GM19238 (cell line): Measurements from ENCODE around the gene ASPSCR1.

Experiments used
- DNase-seq: peaks from one replicate; pipeline ENCODE4 v3.0.0; 2011; ENCODE audit warnings: low spot score; ENCODE audit not compliant: insufficient read length

ASPSCR1 gene, protein sequence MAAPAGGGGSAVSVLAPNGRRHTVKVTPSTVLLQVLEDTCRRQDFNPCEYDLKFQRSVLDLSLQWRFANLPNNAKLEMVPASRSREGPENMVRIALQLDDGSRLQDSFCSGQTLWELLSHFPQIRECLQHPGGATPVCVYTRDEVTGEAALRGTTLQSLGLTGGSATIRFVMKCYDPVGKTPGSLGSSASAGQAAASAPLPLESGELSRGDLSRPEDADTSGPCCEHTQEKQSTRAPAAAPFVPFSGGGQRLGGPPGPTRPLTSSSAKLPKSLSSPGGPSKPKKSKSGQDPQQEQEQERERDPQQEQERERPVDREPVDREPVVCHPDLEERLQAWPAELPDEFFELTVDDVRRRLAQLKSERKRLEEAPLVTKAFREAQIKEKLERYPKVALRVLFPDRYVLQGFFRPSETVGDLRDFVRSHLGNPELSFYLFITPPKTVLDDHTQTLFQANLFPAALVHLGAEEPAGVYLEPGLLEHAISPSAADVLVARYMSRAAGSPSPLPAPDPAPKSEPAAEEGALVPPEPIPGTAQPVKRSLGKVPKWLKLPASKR

DNA sequence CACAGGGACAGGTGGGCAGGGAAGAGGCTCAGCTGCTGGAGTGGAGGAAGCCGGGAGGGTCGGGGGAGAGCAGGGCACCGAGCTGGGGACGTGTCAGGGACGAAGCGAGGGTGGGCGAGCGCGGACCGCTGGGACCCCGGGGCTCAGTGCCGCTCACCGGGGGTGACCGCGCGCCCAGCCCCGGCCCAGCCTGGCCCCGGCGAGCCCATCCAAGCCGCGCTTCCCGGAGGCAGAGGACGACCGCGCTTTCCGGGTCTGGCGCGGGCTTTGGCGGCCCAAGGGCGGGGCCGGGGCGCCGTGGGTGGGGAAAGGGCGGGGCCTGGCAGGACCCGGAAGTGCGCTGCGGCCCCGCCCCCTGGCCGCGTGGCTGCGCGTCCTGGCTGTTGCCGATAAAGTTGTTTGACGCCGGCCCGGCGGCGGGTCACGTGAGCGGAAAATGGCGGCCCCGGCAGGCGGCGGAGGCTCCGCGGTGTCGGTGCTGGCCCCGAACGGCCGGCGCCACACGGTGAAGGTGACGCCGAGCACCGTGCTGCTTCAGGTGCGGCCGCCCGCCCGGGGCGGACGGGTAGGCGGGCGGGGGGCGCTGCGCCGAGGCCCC is at the start of gene ASPSCR1:
ASPSCR1 (plus strand) TSS at position 419 of the 598 bp plus-strand sequence; CDS start at position 437, 18 bp downstream.
- peak; percentile 91 for DNase-seq

DNA sequence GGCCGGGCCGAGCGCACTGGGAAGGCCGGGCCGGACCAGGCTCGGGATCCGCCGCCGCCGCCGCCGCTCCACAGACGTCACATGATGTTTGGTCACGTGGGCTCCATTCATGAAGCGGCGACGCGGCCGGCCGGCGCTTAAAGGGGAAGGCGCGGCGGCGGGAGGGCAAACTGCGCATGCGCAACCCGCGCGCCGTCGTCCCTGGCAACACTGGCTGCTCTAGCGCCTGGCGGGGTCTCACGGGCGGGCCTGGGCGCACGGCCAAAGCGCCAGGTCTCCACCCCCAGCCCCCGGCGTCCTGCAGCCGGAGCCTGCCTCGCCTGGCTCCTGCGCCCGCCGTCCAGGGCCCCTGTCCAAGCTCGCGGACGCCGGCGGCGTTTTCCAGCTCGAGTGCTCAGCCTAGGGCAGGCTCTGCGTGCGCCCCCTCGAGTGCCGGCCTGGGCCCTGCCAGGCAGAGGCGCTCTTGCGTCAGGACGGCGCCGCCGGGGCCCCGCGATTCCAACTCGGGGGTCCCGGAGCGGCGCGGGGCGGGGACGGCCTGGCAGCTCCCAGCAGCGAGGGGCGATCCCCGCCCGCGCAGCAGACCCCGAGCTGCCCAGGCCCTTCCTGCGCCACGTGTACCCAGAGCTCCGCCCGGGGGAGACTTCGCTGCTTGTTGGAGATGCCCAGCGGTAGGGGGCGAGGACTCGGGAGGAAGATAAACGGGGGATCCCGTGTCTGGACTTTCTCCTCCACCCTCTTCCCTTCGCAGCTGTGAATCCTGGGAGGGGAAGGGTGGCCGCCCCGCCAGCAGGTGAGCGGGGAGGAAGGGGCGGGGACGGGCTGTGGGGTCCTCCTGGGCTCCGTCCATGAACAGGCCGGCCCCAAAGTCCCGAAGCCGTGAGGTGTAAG is 49.5 kb upstream of the ASPSCR1 start, which contains the start of gene MAFG:
MAFG (minus strand) TSS at position 83 of the 891 bp plus-strand sequence. CDS start 4,550 bp downstream, outside the sequence.
- peak; percentile 100 for DNase-seq

DNA sequence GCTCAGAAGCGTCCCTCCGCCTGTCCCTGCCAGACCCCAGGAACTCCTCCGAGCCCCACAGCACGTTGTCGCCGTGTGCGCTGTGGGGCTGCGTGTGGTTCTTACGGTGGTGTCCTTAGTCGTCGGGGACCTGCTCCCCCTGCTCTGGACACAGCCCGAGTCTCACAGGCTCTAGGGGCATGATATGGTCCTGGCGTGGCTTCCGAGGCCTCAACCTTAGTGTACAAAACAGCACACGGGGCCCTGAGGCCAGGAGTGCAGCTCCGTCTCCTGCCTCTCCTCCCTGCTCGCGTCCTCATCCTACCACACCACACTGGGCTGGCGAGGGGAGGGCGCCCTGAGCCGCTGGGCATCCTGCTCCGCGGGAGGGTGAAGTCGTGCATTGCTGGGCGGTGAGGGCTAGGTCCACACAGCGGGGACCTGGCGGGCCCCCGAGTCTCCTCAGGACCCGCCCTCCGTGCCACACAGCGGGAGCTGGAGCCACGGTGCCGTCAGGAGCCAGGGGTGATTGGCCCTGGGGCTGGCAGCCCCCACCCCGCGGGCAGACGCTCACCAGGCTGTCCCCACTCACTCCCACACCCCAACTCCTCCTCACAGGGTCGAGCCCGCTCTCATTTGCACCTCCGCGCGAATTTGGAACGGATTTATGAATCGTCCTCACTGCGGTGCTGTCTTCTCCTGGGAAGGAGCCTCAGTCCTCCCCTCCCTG is 48.7 kb upstream of the ASPSCR1 start:
- DNase-seq = no peak

DNA sequence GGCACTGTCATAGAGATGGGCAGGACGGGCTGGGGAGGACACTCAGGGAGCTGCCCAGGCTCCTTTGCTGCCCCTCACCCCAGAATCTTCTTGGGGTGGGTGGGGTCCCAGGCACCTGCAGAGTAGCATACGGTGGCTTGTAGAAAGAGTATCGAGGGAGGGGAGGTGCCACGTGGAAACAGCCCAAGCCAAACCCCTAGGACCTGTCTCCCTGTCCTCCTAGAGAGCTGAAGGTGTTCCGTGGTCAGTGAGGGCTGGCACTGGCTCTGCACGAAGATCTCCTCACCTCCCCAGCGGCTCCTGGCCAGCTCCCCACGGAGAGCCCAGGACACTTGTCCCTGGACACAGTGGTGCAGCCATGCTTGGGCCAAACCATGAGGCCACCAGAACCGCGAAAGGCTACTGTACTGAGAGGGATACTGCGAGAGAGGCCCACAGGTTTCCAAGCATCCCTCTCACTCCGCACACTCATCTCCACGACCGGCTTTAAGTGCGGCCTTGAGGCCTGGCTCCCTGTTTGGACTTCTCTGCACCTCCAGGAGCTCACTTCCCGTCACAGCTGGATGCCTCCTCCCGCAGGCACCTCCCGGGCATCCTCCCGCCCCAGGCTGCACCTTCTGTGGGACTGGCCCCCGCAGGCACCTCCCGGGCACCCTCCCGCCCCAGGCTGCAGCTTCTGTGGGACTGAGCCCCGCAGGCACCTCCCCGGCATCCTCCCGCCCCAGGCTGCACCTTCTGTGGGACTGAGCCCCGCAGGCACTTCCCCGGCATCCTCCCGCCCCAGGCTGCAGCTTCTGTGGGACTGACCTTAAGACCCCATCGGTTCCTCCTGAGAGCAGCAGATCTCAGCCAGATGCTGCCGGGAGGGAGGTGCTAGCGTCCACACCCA is 47.9 kb upstream of the ASPSCR1 start:
- no peak for DNase-seq

DNA sequence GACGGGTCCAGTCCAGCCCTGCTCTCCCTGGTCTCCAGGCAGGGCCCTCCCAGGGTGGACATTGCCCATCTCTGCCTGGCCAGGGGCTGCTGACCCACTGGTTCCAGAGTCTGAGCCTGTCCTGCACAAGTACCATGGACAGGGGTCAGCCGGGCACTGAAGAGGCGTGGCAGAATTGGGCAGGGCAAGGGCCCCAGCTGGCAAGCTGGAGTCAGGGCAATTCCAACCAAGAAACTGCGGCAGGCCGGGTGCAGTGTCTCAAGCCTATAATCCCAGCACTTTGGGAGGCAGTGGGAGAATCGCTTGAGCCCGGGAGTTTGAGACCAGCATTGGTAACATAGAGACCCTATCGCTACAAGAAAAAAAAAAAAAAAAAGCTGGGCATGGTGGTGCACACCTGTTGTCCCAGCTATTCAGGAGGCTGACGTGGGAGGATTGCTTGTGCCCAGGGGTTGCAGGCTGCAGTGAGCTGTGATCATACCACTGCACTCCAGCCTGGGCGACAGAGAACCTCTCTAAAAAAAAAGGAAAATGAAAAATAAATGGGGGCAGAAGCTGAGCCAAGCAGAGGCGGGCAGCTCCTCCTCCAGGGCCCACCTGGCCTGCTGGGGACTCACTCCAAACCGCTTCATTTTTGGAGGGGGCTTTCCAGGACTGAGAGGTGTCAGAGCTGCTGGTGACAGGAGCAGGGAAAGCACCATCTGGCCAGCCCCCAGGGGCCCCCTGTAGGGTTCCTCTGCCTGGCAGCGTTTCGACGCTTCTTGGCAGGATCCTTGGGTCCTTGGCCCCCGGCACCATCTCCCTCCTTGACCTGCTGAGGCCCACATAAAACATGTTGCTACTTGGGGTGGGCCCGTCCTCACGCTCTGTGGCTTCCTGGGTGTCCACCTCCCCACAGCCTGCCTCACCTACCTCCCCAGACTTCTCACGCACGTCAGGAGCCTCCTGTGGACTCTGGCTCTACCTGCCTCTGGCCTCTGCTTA is 47.0 kb upstream of the ASPSCR1 start:
- no peak for DNase-seq

DNA sequence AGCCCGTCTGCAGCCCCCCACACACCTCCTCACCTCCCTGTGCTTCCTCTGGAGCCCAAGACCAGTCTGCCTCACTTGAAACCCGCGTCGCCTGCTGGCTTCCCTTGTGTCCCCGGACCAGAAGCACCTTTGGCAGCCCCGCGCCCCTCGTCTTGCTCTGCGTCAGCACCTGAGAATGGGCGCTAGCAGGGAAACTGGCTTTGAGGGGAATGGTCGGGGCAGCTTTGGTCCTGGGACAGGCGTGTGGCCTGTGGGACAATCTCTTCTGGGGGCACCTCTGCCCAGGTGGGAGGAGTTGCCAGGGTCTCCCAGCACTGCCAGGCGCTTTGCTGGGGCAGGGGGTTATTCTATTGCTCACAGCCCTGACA is 46.3 kb upstream of the ASPSCR1 start:
- DNase-seq = no peak

DNA sequence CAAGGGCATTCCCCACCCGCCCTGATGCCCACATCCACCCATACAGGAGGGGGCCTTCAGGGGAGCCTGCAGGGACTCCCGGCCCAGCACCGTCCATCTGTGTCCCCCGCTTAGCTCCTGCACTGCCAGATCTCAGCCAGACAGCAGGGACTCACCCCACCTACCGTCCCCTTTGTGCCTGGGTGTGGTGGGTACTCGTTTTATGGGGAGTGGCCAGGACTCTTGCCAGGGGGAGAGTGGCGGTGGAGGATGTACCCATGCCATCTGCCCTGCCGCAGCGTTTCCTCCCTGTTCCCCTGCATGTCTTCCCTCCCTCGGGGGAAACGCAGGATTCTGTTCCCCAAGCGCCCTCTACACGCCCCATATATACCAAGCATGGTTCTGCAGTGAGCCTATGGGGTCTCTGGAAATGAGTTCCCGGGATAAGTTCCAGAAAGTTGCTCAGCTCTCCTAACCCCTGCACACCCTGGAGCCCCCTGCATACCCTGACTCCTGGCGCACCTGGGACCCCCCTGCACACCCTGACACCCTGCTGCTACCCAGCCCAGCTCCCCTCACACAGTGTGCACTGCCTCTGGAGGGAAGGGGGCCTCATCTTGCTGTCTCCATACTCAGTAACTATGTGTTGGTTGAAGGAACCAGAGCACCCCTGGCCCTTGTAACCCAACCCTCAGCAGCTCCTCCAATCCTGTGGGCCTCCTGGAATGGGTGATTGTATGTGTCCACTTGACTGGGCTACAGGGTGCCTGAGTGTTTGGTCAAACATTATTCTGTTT is 45.7 kb upstream of the ASPSCR1 start:
- DNase-seq = no peak

DNA sequence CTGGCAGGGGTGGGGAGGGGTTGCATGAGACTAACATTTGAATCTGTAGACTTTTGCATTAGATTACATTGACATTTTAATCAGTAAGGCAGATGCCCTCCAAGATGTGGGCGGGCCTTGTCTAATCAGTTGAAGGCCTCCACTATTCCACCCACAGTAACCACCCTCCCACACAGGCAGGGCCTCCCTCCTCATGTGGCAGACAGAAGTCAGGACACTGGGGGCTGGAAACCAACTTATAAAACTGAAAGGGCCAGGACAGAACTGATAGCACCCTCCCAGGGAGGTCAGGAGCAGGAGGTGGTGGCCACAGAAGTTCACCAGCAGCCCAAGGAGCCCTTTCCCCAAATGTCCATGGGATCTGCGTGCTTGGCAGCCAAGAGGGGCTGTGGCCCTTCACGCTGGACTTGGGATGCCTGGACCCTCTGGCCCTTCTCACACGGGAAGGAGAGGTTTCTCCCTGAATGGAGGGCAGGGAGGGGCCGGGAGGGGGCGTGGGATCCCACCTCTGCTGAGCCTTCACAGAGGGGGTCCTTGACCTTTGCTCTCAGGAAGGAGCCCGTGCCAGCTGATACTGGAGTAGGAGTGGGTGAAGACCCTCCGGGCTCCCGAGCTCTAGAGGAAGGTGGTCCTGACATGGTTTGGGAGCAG is 45.0 kb upstream of the ASPSCR1 start:
- no peak for DNase-seq

DNA sequence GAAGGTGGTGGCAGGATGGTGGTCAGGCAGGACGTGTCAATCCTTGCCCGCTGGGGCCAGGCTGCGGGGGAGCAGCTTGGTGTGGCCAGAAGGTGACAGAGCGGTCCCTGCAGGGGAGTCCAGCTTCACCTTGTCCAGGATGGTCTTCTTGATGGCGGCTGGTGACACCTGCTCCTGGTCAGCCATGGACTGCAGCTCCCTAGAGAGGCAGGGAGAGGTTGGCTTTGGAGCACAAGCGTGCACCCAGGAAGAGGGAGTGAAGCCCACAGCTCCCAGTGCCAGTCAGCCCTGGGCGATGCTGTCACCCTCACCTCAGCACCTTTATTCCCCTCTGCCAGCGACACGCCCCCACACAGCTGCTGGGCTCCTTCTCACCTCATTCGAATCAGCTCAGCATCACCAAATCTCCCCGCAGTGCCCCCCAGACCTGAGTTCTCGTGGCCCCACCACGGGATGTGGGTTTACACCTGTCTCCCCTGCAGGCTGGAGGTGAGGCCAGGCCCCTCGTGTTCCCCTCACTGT is 44.2 kb upstream of the ASPSCR1 start:
- DNase-seq = no peak

DNA sequence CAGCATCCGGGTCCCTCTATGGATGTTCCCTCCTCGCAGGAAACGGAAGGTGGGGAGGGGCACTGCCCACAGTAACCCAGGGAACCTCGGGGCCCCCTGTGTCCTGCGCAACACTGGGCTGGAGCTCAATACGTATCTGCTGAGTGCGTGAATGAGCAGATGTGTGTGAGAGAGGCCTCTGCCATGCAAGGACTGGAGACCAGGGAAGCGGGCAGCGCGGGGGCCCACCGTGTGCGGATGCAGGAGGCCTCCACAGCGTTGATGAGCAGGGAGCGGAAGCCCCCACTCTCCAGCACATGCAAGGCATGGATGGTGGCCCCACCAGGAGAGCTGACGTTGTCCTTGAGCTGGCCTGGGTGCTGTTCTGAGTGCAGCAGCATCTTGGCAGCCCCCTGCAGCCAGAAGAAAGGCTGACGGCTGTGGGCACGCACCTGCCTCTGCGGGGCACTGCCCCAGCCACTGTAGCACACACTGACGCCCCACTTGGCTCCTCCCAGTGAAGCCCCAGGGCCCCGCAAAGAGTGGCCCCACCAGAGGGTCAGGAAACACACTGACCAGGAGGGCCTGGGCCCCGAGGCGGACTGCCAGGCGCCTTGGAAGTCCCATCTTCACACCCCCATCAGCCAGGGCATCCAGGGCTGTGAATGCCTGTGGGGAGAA is 43.2 kb upstream of the ASPSCR1 start:
- no peak for DNase-seq

DNA sequence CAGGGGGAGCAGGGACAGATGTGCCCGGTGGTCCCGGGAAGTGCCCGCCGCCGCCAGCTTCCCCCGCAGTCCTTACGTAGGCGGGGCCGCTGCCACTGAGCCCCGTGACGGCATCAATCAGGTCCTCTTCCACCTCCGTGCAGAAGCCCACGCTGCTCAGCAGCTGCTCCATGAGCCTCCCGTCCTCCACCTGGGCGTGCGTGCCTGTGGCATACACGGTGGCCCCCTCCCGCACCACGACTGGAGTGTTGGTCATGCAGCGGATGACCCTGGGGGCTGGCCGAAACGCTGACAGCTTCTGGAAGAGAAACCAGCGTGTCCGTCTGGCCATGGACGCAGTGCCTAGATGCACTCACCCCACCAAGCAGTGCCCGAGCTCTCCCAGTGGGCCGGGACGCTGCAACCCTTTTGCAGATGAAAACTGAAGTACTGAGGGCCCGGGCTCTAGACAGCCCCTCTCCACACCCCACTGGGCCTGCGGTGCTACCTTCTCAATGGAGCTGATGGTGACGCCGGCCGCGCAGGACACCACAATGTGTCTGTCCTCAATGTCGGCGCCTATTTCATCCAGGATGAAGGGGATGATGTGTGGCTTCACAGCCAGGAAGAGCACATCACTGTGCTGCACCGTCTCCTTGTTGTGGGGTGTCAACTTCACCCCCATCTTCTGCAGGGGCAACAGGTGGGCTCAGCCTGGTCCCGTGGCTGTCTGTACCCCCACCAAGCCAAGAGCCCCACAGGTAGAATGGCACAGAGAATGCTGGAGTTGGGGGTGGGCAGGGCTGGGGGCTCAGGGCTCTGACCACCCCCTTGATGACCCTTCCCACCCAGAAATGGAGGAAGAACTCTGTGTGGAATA is 42.4 kb upstream of the ASPSCR1 start:
- DNase-seq = no peak

DNA sequence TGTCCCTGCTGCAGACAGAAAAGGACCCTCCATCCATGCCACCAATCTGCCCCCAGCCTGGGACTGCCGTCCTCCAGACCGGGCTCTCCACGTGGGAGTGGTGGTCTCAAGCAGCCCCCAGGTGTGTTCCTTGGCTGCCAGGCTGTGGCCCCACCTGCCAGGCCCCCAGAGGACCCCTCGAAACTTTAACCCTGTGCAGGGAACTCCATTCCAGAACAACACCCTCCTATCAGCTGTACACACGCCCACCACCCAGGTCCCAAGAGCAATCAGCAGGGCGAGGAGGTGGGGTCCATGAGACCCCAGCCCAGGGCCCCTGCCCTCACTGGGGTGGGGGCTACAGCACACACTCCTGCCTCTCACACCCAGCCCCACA is 41.7 kb upstream of the ASPSCR1 start:
- no peak for DNase-seq

DNA sequence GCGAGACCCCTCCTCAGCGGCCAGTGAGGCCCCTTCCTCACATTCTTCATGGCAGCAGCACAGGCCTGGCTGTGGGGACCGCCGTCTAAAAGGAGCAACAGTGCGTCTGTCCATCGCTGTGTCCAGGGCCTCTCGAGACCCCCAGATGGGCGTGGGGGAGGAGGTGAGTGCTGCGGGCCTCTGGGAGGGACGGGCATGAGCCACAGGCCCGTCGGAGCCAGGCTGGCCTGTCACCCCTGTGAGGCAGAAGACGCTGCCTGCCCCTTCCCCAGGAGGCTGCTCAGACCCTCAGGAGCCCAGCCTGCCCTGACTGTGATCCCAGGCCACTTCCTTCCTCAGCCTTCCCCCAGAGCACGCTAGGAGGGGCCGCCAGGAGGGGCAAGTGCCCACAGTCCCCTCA is 38.2 kb upstream of the ASPSCR1 start:
- no peak for DNase-seq

DNA sequence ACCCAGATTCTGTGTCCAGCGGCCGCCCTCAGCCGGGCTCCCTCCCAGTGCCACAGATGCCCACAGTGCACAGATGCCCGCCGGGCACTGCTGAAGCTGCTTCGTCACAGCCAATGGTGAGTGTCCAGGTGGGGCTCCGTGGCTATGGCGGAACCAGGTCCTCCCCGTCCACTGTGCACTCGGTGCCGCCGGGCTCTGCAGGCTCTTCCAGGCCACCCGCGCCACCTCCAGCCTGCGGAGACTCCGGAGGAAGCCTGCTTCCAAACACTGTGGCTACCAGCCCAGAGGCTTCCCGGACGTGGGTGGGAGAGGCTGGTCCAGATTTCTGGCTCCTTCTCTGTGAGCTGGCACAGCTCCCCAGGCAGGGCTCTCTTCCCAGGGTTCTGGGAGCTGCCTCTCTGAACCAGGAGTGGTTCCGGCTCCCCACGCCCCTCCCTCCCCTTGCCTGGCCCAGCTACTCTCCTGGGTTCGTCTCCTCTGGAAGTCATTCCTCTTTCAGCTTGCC is 37.5 kb upstream of the ASPSCR1 start:
- DNase-seq = no peak
